ENCODE results near the gene GRB14.
"Not testable (repeated sequence)": the region's sequence is repeated elsewhere in the genome, so short reads cannot be mapped to it uniquely, and the experiment has no call there.

GRB14 gene

GRCh38 chr2:164478205-164478604 is 143.1 kb downstream of the GRB14 start:
- DNase-seq = no peak

GRCh38 chr2:164474873-164475272 is 146.4 kb downstream of the GRB14 start:
- DNase-seq = no peak

GRCh38 chr2:164473021-164473420 is 148.3 kb downstream of the GRB14 start:
- no peak for DNase-seq

GRCh38 chr2:164465047-164465446 is 156.2 kb downstream of the GRB14 start:
- DNase-seq = not testable (repeated sequence)

- no peak for DNase-seq
Observed at GRCh38 chr2:164464376-164464775, 156.9 kb downstream of the GRB14 start.

- DNase-seq = no peak
Observed at GRCh38 chr2:164458792-164459191, 162.5 kb downstream of the GRB14 start.

GRCh38 chr2:164457271-164457670 is 164.0 kb downstream of the GRB14 start:
- DNase-seq = no peak

- no peak for DNase-seq
Observed at GRCh38 chr2:164456619-164457018, 164.7 kb downstream of the GRB14 start.

- DNase-seq = no peak
Observed at GRCh38 chr2:164453656-164454305, 167.5 kb downstream of the GRB14 start.

- no peak for DNase-seq
Observed at GRCh38 chr2:164450278-164450677, 171.0 kb downstream of the GRB14 start.

- no peak for DNase-seq
Observed at GRCh38 chr2:164449706-164450105, 171.6 kb downstream of the GRB14 start.

GRCh38 chr2:164447660-164448059 is 173.6 kb downstream of the GRB14 start:
- no peak for DNase-seq
